ENCODE results near the gene MAP10. TPM values are rescaled to one million over a fixed set of nuclear protein-coding genes. Genes with fewer than 3 reads are reported as not detected.

Gene MAP10
- 9.8 and 14.7 TPM in 2 replicates for total RNA-seq
- polyA plus RNA-seq = 5.8 and 9.4 TPM in 2 replicates

GRCh38 chr1:232805269-232806185 lies at the start of gene MAP10:
Gene MAP10, plus strand, starts transcription at chr1:232805416. Its CDS starts 34 bp downstream, at chr1:232805450.
- Histone ChIP-seq H3K4me3 (peak within 1 kb of the TSS; percentile 50), H3K27me3 (no peaks in the 10 kb centered on the region), H3K27ac (peak within 1 kb of the TSS; percentile 94), H3K36me3 (no peaks in the 10 kb centered on the region), H3K4me1 (ENCODE audit: low read depth) (peaks cover 42% of the 10 kb centered on the region), H3K9me3 (ENCODE audit: low read depth) (no peaks in the 10 kb centered on the region)
- peak; percentile 83 to 85 for DNase-seq (ENCODE audit: low read depth in 1 of 2, low spot score in 1 of 2)
- no peak for TF ChIP-seq CTCF (IDR thresholded peaks at IDR 0.05; ENCODE audit: low read depth, low read length)

- DNase-seq (ENCODE audit: low read depth in 1 of 2, low spot score in 1 of 2) = no peak
- H3K4me1 ChIP-seq (ENCODE audit: low read depth) = peaks cover 2% of the 10 kb centered on the region
- H3K27ac ChIP-seq = no peak overlapping the region
- H3K9me3 ChIP-seq (ENCODE audit: low read depth) = no peaks in the 10 kb centered on the region
- TF ChIP-seq CTCF (IDR thresholded peaks at IDR 0.05; ENCODE audit: low read depth, low read length) = no peak
- H3K27me3 ChIP-seq = no peaks in the 10 kb centered on the region
- H3K36me3 ChIP-seq = no peaks in the 10 kb centered on the region
- H3K4me3 ChIP-seq = no peak overlapping the region
These were observed 40.6 kb upstream of the MAP10 start for GRCh38 chr1:232764458-232765251.

- H3K4me1 ChIP-seq (ENCODE audit: low read depth) = peaks cover 9% of the 10 kb centered on the region
- no peaks in the 10 kb centered on the region for H3K36me3 ChIP-seq
- DNase-seq (ENCODE audit: low read depth in 1 of 2, low spot score in 1 of 2) = peak in 1 of 2 donors; percentile 32
- H3K9me3 ChIP-seq (ENCODE audit: low read depth) = no peaks in the 10 kb centered on the region
- H3K4me3 ChIP-seq = no peak overlapping the region
- TF ChIP-seq CTCF (IDR thresholded peaks at IDR 0.05; ENCODE audit: low read depth, low read length) = no peak
- no peak overlapping the region for H3K27ac ChIP-seq
- no peaks in the 10 kb centered on the region for H3K27me3 ChIP-seq
These were observed 39.7 kb upstream of the MAP10 start for GRCh38 chr1:232765542-232765941.

- H3K27ac ChIP-seq = no peak overlapping the region
- H3K4me1 ChIP-seq (ENCODE audit: low read depth) = peaks cover 9% of the 10 kb centered on the region
- no peak for TF ChIP-seq CTCF (IDR thresholded peaks at IDR 0.05; ENCODE audit: low read depth, low read length)
- no peak overlapping the region for H3K4me3 ChIP-seq
- no peaks in the 10 kb centered on the region for H3K27me3 ChIP-seq
- H3K36me3 ChIP-seq = no peaks in the 10 kb centered on the region
- no peak for DNase-seq (ENCODE audit: low read depth in 1 of 2, low spot score in 1 of 2)
- no peaks in the 10 kb centered on the region for H3K9me3 ChIP-seq (ENCODE audit: low read depth)
These were observed 38.9 kb upstream of the MAP10 start for GRCh38 chr1:232766241-232766890.

GRCh38 chr1:232766904-232767303 lies 38.3 kb upstream of the MAP10 start:
- no peaks in the 10 kb centered on the region for H3K36me3 ChIP-seq
- H3K27ac ChIP-seq = no peak overlapping the region
- TF ChIP-seq CTCF (IDR thresholded peaks at IDR 0.05; ENCODE audit: low read depth, low read length) = no peak
- no peaks in the 10 kb centered on the region for H3K9me3 ChIP-seq (ENCODE audit: low read depth)
- H3K4me1 ChIP-seq (ENCODE audit: low read depth) = peaks cover 9% of the 10 kb centered on the region
- H3K27me3 ChIP-seq = no peaks in the 10 kb centered on the region
- H3K4me3 ChIP-seq = no peak overlapping the region
- no peak for DNase-seq (ENCODE audit: low read depth in 1 of 2, low spot score in 1 of 2)
